ENCODE data around the gene SPIN3. TPM values are rescaled to one million over a fixed set of nuclear protein-coding genes. Genes with fewer than 3 reads are reported as not detected.
"Not testable (repeated sequence)": the region's sequence is repeated elsewhere in the genome, so short reads cannot be mapped to it uniquely, and the experiment has no call there.

The SPIN3 gene
- total RNA-seq (10 to 100 TPM; 20.6 to 21.5 TPM), polyA plus RNA-seq (1 to 10 TPM; 4.0 to 5.3 (median 4.1) TPM), total RNA-seq (12.2 to 30.2 (median 15.7) reads per million in 6 experiments)

- DNase-seq: peak; percentile 5 to 75 (median 35)
- Mint-ChIP-seq H3K4me3 (peak within 1 kb of the TSS; percentile 87 to 96 (median 93)), H3K27me3 (no peaks in the 10 kb centered on the region), H3K9me3 (no peaks in the 10 kb centered on the region), H3K4me1 (peaks cover 8 to 43% (median 36%) of the 10 kb centered on the region in 4 donors), H3K36me3 (peaks cover 0 to 11% (median 6%) of the 10 kb centered on the region in 3 donors), H3K27ac (peak within 1 kb of the TSS; percentile 88 to 97 (median 91))
- ATAC-seq: peak; percentile 81 to 82
- POLR2A ChIA-PET: interaction anchor here (1.6 kb wide), 1 partner anchor 597 kb away, joined by 3 read pairs; no protein-coding TSS in a partner anchor
Measured at GRCh38 chrX:56995271-56995994, at the start of gene SPIN3. SPIN3 (minus strand) TSS chrX:56995541; CDS start chrX:56994947, 594 bp downstream.

GRCh38 chrX:57044245-57044644, 48.9 kb upstream of the SPIN3 start:
- no peak for DNase-seq
- Mint-ChIP-seq H3K27ac (no peak overlapping the region), H3K36me3 (no peaks in the 10 kb centered on the region), H3K9me3 (peaks cover 0 to 2% (median 0%) of the 10 kb centered on the region in 9 donors), H3K4me3 (no peak overlapping the region), H3K27me3 (peaks cover 0 to 10% (median 5%) of the 10 kb centered on the region in 5 donors), H3K4me1 (no peaks in the 10 kb centered on the region)
- POLR2A ChIA-PET: no interaction called here
- no peak for ATAC-seq

GRCh38 chrX:57037265-57037664, 41.9 kb upstream of the SPIN3 start:
- POLR2A ChIA-PET, H3K27me3 Mint-ChIP-seq: not testable (repeated sequence)

DNA sequence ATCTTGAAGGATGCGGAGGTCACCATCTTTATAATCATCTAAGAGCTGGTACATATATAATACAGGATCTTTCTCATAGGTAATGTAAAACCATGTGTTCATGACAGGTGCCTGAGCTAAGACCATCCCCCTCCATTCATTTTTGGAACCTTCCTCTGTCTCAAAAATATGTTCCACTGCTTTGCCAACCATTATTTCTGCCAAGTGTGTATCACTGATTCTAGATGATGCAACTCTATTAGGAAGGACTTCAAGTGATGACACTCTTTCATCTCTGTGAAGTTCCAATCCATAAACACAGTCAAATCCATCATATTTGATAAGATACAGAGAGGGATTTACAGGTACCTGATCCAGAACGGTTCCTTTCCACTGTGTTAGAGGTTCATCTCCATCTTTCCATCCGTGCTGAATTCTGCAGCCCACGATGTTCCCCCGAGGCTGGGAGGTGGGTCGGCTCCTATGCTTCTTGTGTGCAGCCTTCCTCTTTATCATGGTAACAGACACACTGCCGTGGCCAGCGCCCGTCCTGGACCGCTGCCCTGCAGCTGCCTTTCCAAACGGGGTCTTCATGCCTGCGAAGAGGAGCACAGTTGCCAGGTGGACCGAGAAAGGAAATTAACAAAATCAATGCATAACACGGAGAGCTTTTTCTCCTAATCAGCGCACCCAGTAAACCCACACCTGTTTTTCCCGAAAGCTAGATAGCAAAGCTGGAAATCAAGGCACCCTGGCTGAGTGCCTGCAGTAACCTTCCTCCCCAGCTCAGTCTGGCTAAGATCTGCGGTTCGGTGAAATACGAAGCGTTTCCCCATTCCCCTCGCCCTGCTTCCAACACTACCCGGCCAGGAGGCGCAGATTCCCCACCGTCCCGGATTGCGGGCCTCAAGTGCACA, 718 bp downstream of the SPIN3 start:
- Mint-ChIP-seq H3K4me3 (peak overlapping the region; percentile 87 to 96 (median 93)), H3K27me3 (no peaks in the 10 kb centered on the region), H3K4me1 (peaks cover 8 to 43% (median 36%) of the 10 kb centered on the region in 4 donors), H3K9me3 (no peaks in the 10 kb centered on the region), H3K36me3 (peaks cover 0 to 11% (median 6%) of the 10 kb centered on the region in 3 donors), H3K27ac (peak overlapping the region; percentile 84 to 97 (median 91))
- DNase-seq (no peak), ATAC-seq (peak; percentile 12 to 28)
- POLR2A ChIA-PET: interaction anchor here (1.6 kb wide), 1 partner anchor 598 kb away, joined by 3 read pairs; no protein-coding TSS in a partner anchor

More at GRCh38 chrX:57037265-57037664, 41.9 kb upstream of the SPIN3 start:
- H3K36me3 Mint-ChIP-seq, DNase-seq, ATAC-seq, H3K4me1 Mint-ChIP-seq, H3K27ac Mint-ChIP-seq, H3K4me3 Mint-ChIP-seq: not testable (repeated sequence)
- peaks cover 0 to 24% (median 0%) of the 10 kb centered on the region in 9 donors for H3K9me3 Mint-ChIP-seq

DNA sequence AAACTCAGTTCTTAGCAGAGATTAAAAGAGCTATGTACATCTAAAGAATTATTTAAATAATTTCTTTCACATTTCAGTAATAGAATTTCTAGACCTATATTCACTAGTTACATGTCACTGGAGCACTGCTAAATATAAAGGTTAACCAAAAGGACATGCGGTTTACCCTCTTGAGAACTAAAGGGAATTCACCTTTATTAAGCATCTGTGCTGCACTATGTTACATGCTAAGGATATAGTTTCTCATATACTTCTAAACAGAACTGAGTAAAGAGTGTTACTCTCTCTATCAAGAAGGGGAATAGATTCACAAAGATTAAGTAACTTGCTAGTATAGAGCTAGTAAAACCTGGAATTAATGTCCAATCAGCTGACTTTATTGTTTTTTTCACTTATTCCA, 7.6 kb downstream of the SPIN3 start:
- peaks cover 5 to 28% (median 20%) of the 10 kb centered on the region in 4 donors for H3K4me1 Mint-ChIP-seq
- POLR2A ChIA-PET: no interaction called here
- H3K4me3 Mint-ChIP-seq: no peak overlapping the region
- H3K36me3 Mint-ChIP-seq: peaks cover 0 to 28% (median 12%) of the 10 kb centered on the region in 3 donors
- H3K27me3 Mint-ChIP-seq: no peaks in the 10 kb centered on the region
- ATAC-seq (no peak), DNase-seq (no peak)
- H3K9me3 Mint-ChIP-seq: no peaks in the 10 kb centered on the region
- H3K27ac Mint-ChIP-seq: peak overlapping the region in 1 of 10 donors; percentile 45

- DNase-seq (no peak), ATAC-seq (no peak)
- Mint-ChIP-seq H3K4me3 (no peak overlapping the region), H3K9me3 (no peaks in the 10 kb centered on the region), H3K27ac (no peak overlapping the region), H3K36me3 (peaks cover 0 to 29% (median 8%) of the 10 kb centered on the region in 3 donors), H3K4me1 (peaks cover 5 to 16% (median 14%) of the 10 kb centered on the region in 4 donors), H3K27me3 (no peaks in the 10 kb centered on the region)
- POLR2A ChIA-PET: no interaction called here
Measured at GRCh38 chrX:56986138-56986537, 9.2 kb downstream of the SPIN3 start.

DNA sequence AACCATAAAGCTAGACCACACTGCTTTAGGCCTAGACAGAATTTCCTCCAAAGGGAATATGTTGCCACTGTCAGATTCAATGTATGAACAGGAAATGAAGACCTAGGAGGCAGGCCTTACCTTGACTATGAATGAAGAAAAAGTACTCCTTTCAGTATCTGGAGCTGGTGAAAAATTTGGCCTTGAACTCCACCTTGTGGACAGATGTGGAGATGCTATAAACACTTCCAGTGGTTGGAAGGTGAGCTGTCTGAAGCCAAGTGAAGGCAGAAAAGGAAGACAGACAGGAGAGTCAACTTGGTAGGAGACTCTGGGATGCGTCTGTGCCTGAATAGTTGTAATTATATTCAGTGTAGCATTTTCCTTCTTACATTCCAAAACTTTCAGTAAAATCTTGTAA, 17.2 kb downstream of the SPIN3 start:
- POLR2A ChIA-PET: interaction anchor here (1.0 kb wide), 1 partner anchor 175 kb away, joined by 4 read pairs; no protein-coding TSS in a partner anchor
- Mint-ChIP-seq H3K9me3 (no peaks in the 10 kb centered on the region), H3K4me3 (no peak overlapping the region), H3K27ac (peak overlapping the region in 2 of 10 donors; percentile 32 to 43), H3K27me3 (no peaks in the 10 kb centered on the region), H3K4me1 (peaks cover 0 to 3% (median 0%) of the 10 kb centered on the region in 4 donors), H3K36me3 (peaks cover 0 to 31% (median 0%) of the 10 kb centered on the region in 3 donors)
- DNase-seq (peak in 8 of 10 donors; percentile 22 to 70 (median 48)), ATAC-seq (peak; percentile 76)

DNA sequence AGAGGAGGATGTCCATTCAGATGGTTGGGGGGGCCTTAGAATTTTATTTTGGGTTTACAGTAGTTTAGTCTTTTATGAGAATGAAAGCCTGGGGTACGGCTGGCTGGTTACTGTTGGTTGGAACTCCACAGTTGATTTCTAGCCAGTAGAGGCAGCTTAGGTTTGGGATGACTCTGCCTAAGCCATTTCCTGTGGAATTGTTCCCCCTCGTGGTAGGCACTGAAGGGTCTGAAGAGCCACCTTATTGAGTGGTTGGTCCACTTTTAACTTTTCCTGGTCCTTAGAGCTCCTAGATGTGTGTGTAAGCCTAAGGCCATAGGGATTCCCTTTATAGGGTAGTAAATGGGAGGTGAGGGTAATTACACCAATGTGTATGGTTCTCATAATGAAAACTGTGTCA, 19.7 kb downstream of the SPIN3 start:
- peaks cover 0 to 25% (median 0%) of the 10 kb centered on the region in 3 donors for H3K36me3 Mint-ChIP-seq
- H3K9me3 Mint-ChIP-seq: no peaks in the 10 kb centered on the region
- DNase-seq (no peak), ATAC-seq (no peak)
- H3K4me3 Mint-ChIP-seq: no peak overlapping the region
- peaks cover 0 to 4% (median 0%) of the 10 kb centered on the region in 4 donors for H3K4me1 Mint-ChIP-seq
- POLR2A ChIA-PET: no interaction called here
- no peak overlapping the region for H3K27ac Mint-ChIP-seq
- H3K27me3 Mint-ChIP-seq: no peaks in the 10 kb centered on the region

DNA sequence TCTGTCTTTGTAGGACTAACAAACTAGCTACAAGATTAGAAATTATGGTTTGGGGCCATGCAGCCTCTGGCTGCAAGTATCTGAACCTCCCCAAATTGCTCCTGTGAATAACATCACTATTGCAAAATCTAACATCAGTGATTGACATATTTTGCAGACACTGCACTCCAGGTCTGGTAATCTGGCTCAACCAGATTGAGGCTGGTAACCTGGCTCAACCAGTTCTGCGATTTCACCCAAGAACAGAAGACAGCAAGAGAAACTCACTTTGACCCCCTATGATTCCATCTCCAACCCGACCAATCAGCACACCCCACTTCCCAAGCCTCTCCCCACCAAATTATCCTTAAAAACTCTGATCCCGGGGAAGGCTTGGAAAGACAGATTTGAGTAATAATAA, 20.9 kb downstream of the SPIN3 start:
- DNase-seq: no peak
- Mint-ChIP-seq H3K9me3 (no peaks in the 10 kb centered on the region), H3K27me3 (no peaks in the 10 kb centered on the region), H3K36me3 (peaks cover 0 to 23% (median 0%) of the 10 kb centered on the region in 3 donors), H3K4me1 (peaks cover 0 to 4% (median 0%) of the 10 kb centered on the region in 4 donors), H3K27ac (no peak overlapping the region), H3K4me3 (no peak overlapping the region)
- POLR2A ChIA-PET: no interaction called here
- ATAC-seq: no peak

- Mint-ChIP-seq H3K27me3 (no peaks in the 10 kb centered on the region), H3K27ac (no peak overlapping the region), H3K4me3 (no peak overlapping the region), H3K9me3 (no peaks in the 10 kb centered on the region), H3K36me3 (peaks cover 0 to 14% (median 0%) of the 10 kb centered on the region in 3 donors), H3K4me1 (peaks cover 0 to 4% (median 0%) of the 10 kb centered on the region in 4 donors)
- POLR2A ChIA-PET: no interaction called here
- DNase-seq: no peak
- ATAC-seq: no peak
Measured at GRCh38 chrX:56969559-56969958, 25.8 kb downstream of the SPIN3 start.

DNA sequence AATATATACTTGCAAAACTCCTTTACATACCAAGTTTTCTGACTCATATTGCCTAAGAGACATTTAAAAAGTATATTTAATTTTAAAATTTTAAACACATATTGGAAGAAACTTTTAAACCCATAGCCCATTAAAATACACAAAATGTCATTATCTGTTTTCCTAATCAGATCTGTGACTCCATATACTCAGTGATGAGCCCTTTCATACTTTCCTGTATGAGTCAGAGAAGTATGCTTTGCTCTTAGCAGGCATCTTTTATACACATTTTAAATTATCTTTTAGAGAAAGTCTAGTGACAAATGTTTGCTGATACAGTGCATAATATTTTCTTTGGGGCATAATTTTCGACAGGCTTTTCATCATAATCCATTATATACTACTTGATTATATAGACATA, 26.4 kb downstream of the SPIN3 start:
- DNase-seq: no peak
- no peaks in the 10 kb centered on the region for H3K9me3 Mint-ChIP-seq
- H3K27me3 Mint-ChIP-seq: no peaks in the 10 kb centered on the region

GRCh38 chrX:56963377-56963776, 32.0 kb downstream of the SPIN3 start:
- Mint-ChIP-seq H3K27me3 (peaks cover 0 to 1% (median 0%) of the 10 kb centered on the region in 5 donors), H3K9me3 (peaks cover 0 to 5% (median 0%) of the 10 kb centered on the region in 9 donors), H3K4me1 (peaks cover 0 to 15% (median 9%) of the 10 kb centered on the region in 4 donors), H3K27ac (peak overlapping the region in 7 of 10 donors; percentile 1 to 68 (median 39)), H3K4me3 (peak overlapping the region in 5 of 10 donors; percentile 3 to 72 (median 33)), H3K36me3 (peaks cover 0 to 7% (median 2%) of the 10 kb centered on the region in 3 donors)
- DNase-seq: peak in 7 of 10 donors; percentile 4 to 65 (median 16)
- POLR2A ChIA-PET: no interaction called here
- ATAC-seq: peak; percentile 30 to 69

More for the DNA sequence above, 26.4 kb downstream of the SPIN3 start:
- Mint-ChIP-seq H3K27ac (no peak overlapping the region), H3K4me3 (no peak overlapping the region), H3K36me3 (peaks cover 0 to 14% (median 0%) of the 10 kb centered on the region in 3 donors), H3K4me1 (peaks cover 0 to 9% (median 5%) of the 10 kb centered on the region in 4 donors)
- POLR2A ChIA-PET: no interaction called here
- no peak for ATAC-seq

Measured in naive thymus-derived CD8-positive, alpha-beta T cell (primary cell).